ENCODE results near the gene EFCAB6.

The EFCAB6 gene

DNA sequence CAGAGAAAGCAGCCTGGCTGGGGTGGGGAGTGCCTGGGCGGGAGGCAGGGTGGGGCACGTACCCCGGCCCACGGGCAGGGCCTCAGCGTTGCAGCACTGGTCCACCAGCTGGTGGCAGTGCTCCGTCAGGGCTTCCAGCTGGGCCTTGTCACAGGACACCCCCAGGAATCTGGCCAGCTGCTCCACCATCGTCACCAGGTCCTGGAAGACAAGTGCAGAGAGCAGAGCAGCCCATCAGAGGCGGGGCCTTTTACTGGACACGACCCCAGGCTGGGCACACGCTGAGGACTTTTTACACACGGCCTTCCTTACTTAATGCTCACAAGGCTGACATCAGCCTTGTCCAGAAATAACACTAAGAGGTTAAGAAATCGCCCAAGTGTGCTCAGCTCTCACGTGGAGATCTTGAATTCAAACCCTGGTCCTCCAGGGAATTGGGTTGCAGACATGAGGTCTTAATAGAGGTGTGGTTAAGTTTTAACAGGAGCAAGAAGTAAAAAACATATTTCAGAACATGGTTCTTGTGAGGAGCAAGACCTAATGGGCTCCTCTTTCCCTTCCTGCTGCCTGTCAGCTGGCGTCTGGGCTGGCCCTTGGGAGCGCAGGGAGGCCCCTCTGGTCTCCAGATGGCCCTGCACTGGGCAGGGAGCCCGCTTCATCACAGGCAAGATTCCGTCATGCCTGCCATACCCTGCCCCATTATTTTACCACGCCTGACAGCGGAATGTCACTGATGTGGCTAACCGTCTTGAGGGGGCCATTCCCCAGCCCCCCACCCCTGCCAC, 17.1 kb upstream of the EFCAB6 start:
- DNase-seq (ENCODE audit: low spot score) = peak; percentile 15

DNA sequence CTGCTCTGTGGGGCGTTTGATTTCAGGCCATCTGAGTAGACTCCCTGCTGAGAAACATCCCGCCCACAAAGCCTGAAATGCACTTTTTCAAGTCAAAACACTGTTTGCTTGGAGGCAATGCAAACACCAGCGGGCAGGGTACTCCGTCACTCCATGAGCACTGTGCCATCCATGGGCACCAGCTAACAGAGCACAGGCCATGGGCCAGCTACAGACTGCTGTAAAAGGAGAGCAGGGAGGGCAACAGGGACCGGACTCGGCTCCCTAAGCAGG, 16.6 kb upstream of the EFCAB6 start:
- DNase-seq (ENCODE audit: low spot score) = no peak

DNA sequence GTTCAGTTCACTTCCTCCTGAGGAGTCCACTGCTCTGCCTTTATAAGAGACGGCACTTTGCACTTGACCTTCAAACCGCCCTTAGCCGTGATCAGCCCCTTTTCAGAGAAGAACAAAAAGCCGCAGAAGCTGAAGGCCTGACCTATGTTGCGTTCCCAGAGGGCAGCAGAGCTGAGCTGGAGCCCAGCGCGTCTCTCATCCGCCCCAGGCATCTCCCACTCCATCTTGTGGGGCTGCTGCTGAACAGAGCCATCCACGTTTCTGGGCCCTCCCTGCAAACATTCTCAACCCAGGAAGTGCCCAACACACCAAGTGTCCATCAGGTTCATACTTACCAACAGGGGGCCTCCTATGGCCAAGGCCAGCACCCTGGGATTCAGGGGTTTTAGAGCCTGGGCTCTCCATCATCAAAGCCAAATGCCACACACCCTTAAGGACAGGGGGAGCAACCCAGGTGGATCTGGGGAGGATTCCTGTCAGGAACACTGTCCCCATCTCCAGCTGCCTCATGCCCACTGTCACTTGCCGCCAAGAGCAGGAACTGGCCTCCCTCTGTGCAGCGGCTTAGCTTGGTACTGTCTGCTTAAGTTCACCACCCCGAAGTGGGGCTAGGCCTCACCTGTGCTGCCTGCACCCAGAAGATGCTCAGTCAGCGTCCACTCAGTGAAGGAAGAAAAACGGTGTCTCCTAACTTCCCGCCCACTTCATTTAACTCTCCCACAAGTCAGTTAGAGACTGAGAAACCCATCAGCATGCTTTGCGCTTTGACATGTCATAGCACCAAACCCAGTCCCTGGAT, 16.0 kb upstream of the EFCAB6 start:
- DNase-seq (ENCODE audit: low spot score) = no peak

DNA sequence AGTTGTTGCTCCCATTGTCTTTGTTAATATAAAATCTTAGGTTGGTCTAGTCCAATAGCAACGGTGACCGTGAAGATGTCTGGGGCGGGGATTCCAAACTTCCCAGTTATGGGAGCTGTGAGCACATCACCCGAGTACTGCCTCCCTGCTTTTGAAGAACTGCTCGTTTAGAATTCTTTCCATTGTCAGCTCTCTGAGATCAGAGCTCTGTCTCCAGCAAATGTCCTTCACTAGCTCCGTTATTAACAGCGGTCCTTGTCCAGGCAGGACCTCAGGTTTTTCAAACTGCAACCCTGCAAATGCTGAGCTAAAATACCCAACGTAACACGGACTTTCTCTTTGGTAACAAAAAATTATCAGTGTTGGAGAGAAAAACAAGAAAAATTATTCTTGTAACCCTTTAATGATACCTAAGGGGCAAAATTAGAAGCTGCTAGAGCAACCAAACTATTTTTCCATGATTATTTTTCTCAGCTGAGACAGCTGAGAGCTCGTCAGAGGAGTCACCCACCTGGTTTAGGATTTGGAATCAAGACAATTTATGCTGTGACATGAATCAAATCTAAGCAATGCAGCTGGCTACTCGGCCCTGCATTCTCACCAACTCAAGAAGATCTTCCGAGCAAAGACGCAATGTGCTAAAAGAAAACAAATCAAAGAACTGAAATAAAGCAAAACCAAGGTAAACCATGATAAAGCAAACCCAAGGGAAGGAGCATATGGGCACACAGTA, 15.1 kb upstream of the EFCAB6 start:
- DNase-seq (ENCODE audit: low spot score) = no peak

- DNase-seq (ENCODE audit: low spot score) = peak; percentile 20
Observed at GRCh38 chr22:43826142-43827002, 14.3 kb upstream of the EFCAB6 start.

DNA sequence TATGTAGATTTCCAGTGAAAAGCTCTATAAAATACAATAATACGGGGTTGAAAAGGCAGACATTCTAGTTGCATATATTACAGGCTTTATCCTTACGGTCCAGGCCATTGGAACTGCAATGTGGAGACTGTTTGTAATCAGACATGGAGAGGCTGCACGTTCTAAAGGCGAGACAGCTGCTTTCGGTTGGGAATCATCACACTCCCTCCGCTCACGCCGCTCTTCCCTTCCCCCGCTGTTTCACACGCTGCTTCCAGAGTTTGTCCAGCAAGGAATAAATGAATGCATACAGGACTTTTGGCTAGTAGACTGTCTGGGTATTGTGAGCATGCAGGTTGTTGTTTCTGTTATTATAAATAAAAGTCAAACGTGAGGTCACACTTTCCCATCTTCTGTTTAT, 13.5 kb upstream of the EFCAB6 start:
- DNase-seq (ENCODE audit: low spot score) = no peak

DNA sequence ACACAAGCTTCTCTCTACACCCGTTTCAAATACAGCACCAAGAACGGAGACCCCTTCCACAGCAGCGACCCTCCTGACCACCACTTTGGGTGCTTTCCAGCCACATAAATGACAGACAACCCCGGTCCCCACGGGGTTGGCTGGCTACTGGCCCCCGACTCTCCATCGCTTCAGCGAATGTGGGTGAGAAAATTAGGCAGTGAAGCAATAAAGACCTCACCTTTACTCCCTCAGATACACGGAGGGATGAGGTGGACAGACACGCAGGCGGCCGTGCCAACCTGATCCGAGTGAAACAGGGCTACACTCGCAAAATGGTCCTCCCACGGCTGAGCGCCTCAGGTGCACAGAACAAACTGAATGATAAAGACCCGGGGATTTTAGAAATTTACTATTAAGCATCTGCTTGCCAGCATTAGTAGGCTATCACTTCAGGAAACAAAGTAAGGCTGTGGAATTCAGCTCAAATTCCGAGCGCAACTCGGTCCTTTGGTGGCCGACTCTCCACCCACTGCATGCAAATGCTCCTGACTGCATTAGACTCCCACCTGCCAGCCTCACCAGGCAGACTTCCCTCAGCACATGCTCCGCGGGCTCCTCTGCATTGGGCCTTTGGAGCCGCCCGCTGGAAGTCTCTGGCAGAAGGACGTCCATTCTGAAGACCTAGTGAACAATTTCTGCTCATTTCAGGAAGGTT, 12.8 kb upstream of the EFCAB6 start:
- DNase-seq (ENCODE audit: low spot score) = peak; percentile 46

DNA sequence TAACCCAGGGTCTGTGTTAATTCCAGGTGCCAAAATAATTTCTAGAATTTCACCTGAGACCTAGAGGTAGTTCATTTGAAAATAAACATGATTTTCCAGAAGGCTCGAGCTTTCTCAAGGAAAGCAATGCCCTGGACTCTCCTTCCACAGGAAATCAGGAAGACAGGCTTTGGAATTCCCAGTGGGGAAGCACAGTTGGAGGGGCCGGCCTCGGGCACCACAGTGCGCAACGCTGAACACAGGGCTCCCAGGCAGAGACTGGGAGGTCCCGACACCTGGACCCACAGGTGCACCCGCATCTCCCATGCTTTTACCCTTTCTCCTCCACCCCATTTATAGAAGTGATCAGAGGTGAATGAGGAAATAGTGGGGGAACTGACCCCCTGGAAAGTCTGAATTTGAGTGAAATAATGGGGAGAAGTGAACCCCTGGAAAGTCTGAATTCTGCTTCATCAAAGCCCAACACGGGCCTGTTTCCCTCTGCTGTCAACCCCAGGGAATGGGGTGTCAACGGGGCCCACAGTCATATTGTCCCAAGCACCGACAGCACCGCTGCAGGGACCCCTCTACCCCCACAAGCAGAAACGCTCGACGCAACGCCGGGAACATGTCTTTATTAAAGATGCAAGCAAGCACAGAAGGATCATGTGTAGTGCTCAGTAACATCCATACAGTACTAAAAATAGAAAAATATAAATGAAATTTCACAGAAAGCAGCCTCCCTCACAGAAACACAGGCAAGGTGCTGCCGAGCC, 12.0 kb upstream of the EFCAB6 start:
- no peak for DNase-seq (ENCODE audit: low spot score)

GRCh38 chr22:43823353-43823908, 11.3 kb upstream of the EFCAB6 start:
- DNase-seq (ENCODE audit: low spot score) = peak; percentile 88

- no peak for DNase-seq (ENCODE audit: low spot score)
Observed at GRCh38 chr22:43821606-43822425, 9.7 kb upstream of the EFCAB6 start.

GRCh38 chr22:43820651-43821305, 8.7 kb upstream of the EFCAB6 start:
- DNase-seq (ENCODE audit: low spot score) = peak; percentile 33

GRCh38 chr22:43819931-43820640, 8.0 kb upstream of the EFCAB6 start:
- DNase-seq (ENCODE audit: low spot score) = no peak

DNA sequence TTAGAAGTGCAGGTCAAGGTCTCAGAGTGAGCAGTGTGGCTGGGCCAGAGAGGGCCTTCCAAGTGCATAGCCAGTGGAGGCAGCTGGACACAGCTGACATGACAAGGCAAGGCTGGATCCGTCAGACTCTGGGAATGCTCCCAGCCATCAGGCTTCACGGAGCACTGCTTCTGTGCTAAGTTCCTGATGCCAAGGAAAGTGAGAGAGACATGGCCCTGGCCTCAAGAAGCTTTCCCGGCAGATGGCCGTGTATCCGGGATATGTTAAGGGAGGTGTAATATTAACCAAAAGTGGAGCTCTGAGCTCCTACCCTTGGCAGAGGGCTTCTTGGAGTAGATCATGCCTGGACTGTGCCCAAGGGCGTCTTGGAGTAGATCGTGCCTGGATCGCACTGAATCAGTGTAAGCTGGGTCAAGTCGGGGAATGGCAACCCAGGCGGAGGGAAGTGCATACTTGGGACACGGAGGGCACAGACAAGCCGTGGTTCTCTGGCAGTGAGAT, 7.4 kb upstream of the EFCAB6 start:
- DNase-seq (ENCODE audit: low spot score) = no peak

DNA sequence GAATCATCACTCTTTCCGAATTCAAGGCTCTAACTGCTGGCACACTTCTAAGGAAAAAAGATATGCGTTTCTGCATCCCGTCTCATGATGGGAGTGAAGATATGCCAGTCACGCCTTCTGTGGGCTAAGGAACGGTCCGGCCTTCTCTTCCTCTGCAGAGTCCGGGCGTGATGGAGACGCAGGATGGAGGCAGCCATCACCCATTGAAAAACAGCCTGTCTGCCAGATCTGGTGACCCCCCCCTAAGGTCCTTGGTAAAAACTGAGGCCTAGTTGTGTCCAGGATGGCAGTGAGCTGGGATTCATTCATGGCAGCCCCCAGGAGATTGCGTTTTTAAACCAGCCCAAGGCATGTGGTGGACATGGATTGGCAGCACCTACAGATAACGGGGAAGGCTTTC, 6.9 kb upstream of the EFCAB6 start:
- DNase-seq (ENCODE audit: low spot score) = no peak

- DNase-seq (ENCODE audit: low spot score) = no peak
Observed at GRCh38 chr22:43817402-43817801, 5.3 kb upstream of the EFCAB6 start.

DNA sequence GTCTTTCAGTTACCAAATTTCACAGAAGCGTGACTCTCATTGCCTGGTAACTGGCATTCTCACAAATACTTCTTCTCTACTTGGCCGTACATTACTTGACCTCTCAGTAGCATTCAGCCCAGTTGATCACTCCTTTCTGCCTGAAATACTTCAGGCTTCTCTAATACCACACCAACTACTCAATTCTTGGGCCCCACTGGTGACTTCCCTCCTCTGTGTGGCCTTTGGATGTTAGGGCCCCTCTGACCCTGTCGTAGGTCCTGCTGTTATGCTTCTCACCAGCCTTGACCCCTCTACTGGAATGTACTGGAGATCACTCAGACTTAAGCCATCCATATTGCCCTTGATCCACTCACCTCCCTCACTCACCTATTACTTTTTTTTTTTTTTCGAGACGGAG, 2.2 kb upstream of the EFCAB6 start:
- no peak for DNase-seq (ENCODE audit: low spot score)

GRCh38 chr22:43812890-43813289, 785 bp upstream of the EFCAB6 start:
- DNase-seq (ENCODE audit: low spot score) = no peak

GRCh38 chr22:43811777-43812148, 342 bp downstream of the EFCAB6 start:
- peak; percentile 14 for DNase-seq (ENCODE audit: low spot score)

All from SW480 (cell line).